Measurements from ENCODE around the gene MORN1.
"Not testable (repeated sequence)": the region's sequence is repeated elsewhere in the genome, so short reads cannot be mapped to it uniquely, and the experiment has no call there.

MORN1 gene

GRCh38 chr1:2334883-2335534 is 56.3 kb downstream of the MORN1 start:
- DNase-seq: no peak

GRCh38 chr1:2334366-2334765 is 57.0 kb downstream of the MORN1 start:
- DNase-seq: no peak

- not testable (repeated sequence) for DNase-seq
These were observed 59.8 kb downstream of the MORN1 start for GRCh38 chr1:2331580-2331979.

- no peak for DNase-seq
These were observed 60.2 kb downstream of the MORN1 start for GRCh38 chr1:2331200-2331544.

GRCh38 chr1:2330519-2331199 is 60.7 kb downstream of the MORN1 start:
- no peak for DNase-seq

GRCh38 chr1:2330035-2330434 is 61.3 kb downstream of the MORN1 start:
- DNase-seq: no peak

- DNase-seq: no peak
These were observed 62.5 kb downstream of the MORN1 start for GRCh38 chr1:2328676-2329455.

GRCh38 chr1:2327841-2328240 is 63.5 kb downstream of the MORN1 start:
- DNase-seq: no peak

- not testable (repeated sequence) for DNase-seq
These were observed 64.2 kb downstream of the MORN1 start for GRCh38 chr1:2327162-2327561.

GRCh38 chr1:2326524-2326923 is 64.8 kb downstream of the MORN1 start:
- DNase-seq: no peak

- DNase-seq: no peak
These were observed 66.6 kb downstream of the MORN1 start for GRCh38 chr1:2324553-2325366.

- no peak for DNase-seq
These were observed 67.8 kb downstream of the MORN1 start for GRCh38 chr1:2323451-2323974.

- DNase-seq: no peak
These were observed 68.7 kb downstream of the MORN1 start for GRCh38 chr1:2322581-2323211.

- DNase-seq: no peak
These were observed 69.2 kb downstream of the MORN1 start for GRCh38 chr1:2322065-2322571.

- no peak for DNase-seq
These were observed 70.3 kb downstream of the MORN1 start for GRCh38 chr1:2320760-2321667.

GRCh38 chr1:2320006-2320405 is 71.3 kb downstream of the MORN1 start:
- DNase-seq: no peak

- no peak for DNase-seq
These were observed 72.1 kb downstream of the MORN1 start for GRCh38 chr1:2319291-2319690.

GRCh38 chr1:2318314-2319278 is 72.8 kb downstream of the MORN1 start:
- DNase-seq: no peak

GRCh38 chr1:2317230-2318065 is 73.9 kb downstream of the MORN1 start:
- DNase-seq: no peak
